IMR-90 (cell line): ENCODE results near the gene SLC25A24. TPM values are rescaled to one million over a fixed set of nuclear protein-coding genes. Genes with fewer than 3 reads are reported as not detected.

Source experiments
- ATAC-seq: fragments of 200-7000 bp; cut with Tn5 transposase; 2 replicates; pipeline ENCODE4 v1.9.1; 2020; ENCODE audit warnings: low read depth, mild to moderate bottlenecking, moderate library complexity
- BruUV-seq: library from RNA; stranded (reverse); fragments of 400-500 nt; replicated peaks from 2 replicates; lab custom pipeline; 2021; lab: Mats Ljungman, UMichigan
- CTCF ChIA-PET: fragments of 300-600 bp; formaldehyde crosslinking; extraction: SDS; loops from one replicate; lab custom pipeline; 2021; ENCODE audit warnings: antibody characterized with exemption; lab: Yijun Ruan, JAX
- POLR2A ChIA-PET: fragments of 300-600 bp; sonication (Branson Sonifier 250); formaldehyde crosslinking; loops from one replicate; lab custom pipeline; 2022; ENCODE audit warnings: antibody characterized with exemption; ENCODE audit not compliant: unreplicated experiment; lab: Charles Lee
- DNase-seq: peaks from one replicate; pipeline ENCODE4 v3.0.0; 2013
- H2AFZ ChIP-seq: replicated peaks from 2 replicates; pipeline ENCODE3; 2013; ENCODE audit warnings: low read length, mild to moderate bottlenecking; ENCODE audit not compliant: poor library complexity
- H2AK5ac ChIP-seq: 2 replicates; pipeline ENCODE4 v1.6.1; 2013; ENCODE audit warnings: low read depth, low read length, inconsistent platforms
- H2AK9ac ChIP-seq: replicated peaks from 2 replicates; pipeline ENCODE3; 2013; ENCODE audit warnings: mild to moderate bottlenecking, low read depth, low read length, moderate library complexity; ENCODE audit not compliant: poor library complexity
- H2BK120ac ChIP-seq: 2 replicates; pipeline ENCODE4 v1.6.1; 2013; ENCODE audit warnings: low read depth, low read length, inconsistent platforms
- H2BK15ac ChIP-seq: 3 replicates; pipeline ENCODE4 v1.6.1; 2013; ENCODE audit warnings: low read depth, low read length, inconsistent platforms
- H2BK20ac ChIP-seq: 2 replicates; pipeline ENCODE4 v1.6.1; 2013; ENCODE audit warnings: low read depth, mild to moderate bottlenecking, inconsistent platforms, low read length, moderate library complexity
- H2BK5ac ChIP-seq: 2 replicates; pipeline ENCODE4 v1.6.1; 2013; ENCODE audit warnings: mild to moderate bottlenecking, low read depth, low read length, inconsistent platforms; ENCODE audit not compliant: poor library complexity, severe bottlenecking
- H3K14ac ChIP-seq: replicated peaks from 2 replicates; pipeline ENCODE4 v1.6.1; 2013; ENCODE audit warnings: low read depth, low read length, inconsistent platforms
- H3K18ac ChIP-seq: 2 replicates; pipeline ENCODE4 v1.6.1; 2013; ENCODE audit warnings: low read depth, low read length, control low read depth
- H3K23ac ChIP-seq: 2 replicates; pipeline ENCODE4 v1.6.1; 2013; ENCODE audit warnings: low read depth, low read length, inconsistent platforms
- H3K27ac ChIP-seq: 2 replicates; pipeline ENCODE4 v1.5.1; 2013; ENCODE audit warnings: mild to moderate bottlenecking, control low read depth, low read length; ENCODE audit not compliant: insufficient read depth
- H3K27me3 ChIP-seq: 2 replicates; pipeline ENCODE4 v1.6.1; 2013; ENCODE audit warnings: low read length; ENCODE audit not compliant: control insufficient read depth, insufficient read depth
- H3K36me3 ChIP-seq: 2 replicates; pipeline ENCODE4 v1.6.1; 2013; ENCODE audit warnings: low read length, mixed read lengths; ENCODE audit not compliant: control insufficient read depth, insufficient read depth
- H3K4ac ChIP-seq: 2 replicates; pipeline ENCODE4 v1.6.1; 2013; ENCODE audit warnings: low read depth, low read length, inconsistent platforms
- H3K4me1 ChIP-seq: 2 replicates; pipeline ENCODE4 v1.6.1; 2013; ENCODE audit warnings: low read length, mixed read lengths; ENCODE audit not compliant: control insufficient read depth, insufficient read depth
- H3K4me2 ChIP-seq: 2 replicates; pipeline ENCODE4 v1.6.1; 2013; ENCODE audit warnings: low read depth, mild to moderate bottlenecking, control low read depth, low read length, moderate library complexity
- H3K4me3 ChIP-seq: 2 replicates; pipeline ENCODE4 v1.5.1; 2013; ENCODE audit warnings: low read depth, mild to moderate bottlenecking, control low read depth, low read length, moderate library complexity; ENCODE audit not compliant: insufficient read depth
- H3K56ac ChIP-seq: 2 replicates; pipeline ENCODE4 v1.6.1; 2013; ENCODE audit warnings: low read length, inconsistent platforms; ENCODE audit not compliant: insufficient read depth; ENCODE audit errors: extremely low read depth
- H3K79me1 ChIP-seq, 2 experiments: 2 replicates each; pipeline ENCODE4 v1.6.1; 2013; ENCODE audit warnings: low read length in 2 of 2, inconsistent platforms in 1 of 2, low read depth in 1 of 2
- H3K9ac ChIP-seq: 2 replicates; pipeline ENCODE4 v1.6.1; 2013; ENCODE audit warnings: low read depth, low read length, control low read depth
- H3K9me1 ChIP-seq: 2 replicates; pipeline ENCODE4 v1.6.1; 2013; ENCODE audit warnings: low read length, inconsistent platforms; ENCODE audit not compliant: insufficient read depth
- H3K9me3 ChIP-seq: 2 replicates; pipeline ENCODE4 v1.6.1; 2013; ENCODE audit warnings: low read length; ENCODE audit not compliant: control insufficient read depth, insufficient read depth
- H4K20me1 ChIP-seq: 2 replicates; pipeline ENCODE4 v1.6.1; 2013; ENCODE audit warnings: low read length, inconsistent platforms; ENCODE audit not compliant: insufficient read depth
- H4K5ac ChIP-seq: 2 replicates; pipeline ENCODE4 v1.6.1; 2013; ENCODE audit warnings: mild to moderate bottlenecking, low read depth, low read length, control low read depth
- H4K8ac ChIP-seq, 2 experiments: 2 replicates each; pipeline ENCODE4 v1.6.1; 2013; ENCODE audit warnings: low read depth in 2 of 2, low read length in 2 of 2, control low read depth in 1 of 2, inconsistent platforms in 1 of 2
- H4K91ac ChIP-seq: 2 replicates; pipeline ENCODE4 v1.6.1; 2013; ENCODE audit warnings: low read depth, low read length, inconsistent platforms; ENCODE audit not compliant: insufficient read depth
- BHLHE40 ChIP-seq: fragments of 150-350 bp; IDR thresholded peaks from 2 replicates; pipeline ENCODE4 v1.6.1; 2016; ENCODE audit warnings: mild to moderate bottlenecking, low read depth, low read length
- CHD1 ChIP-seq: IDR thresholded peaks from 2 replicates; pipeline ENCODE4 v1.6.1; 2012; ENCODE audit warnings: low read depth, low read length, improper control_type of control experiment
- CTCF ChIP-seq: conservative IDR thresholded peaks from 2 replicates; pipeline ENCODE4 v1.5.1; 2012; ENCODE audit warnings: mild to moderate bottlenecking, low read depth, low read length, improper control_type of control experiment
- FOS ChIP-seq: fragments of 150-350 bp; IDR thresholded peaks from 2 replicates; pipeline ENCODE4 v1.6.1; 2016; ENCODE audit warnings: low read depth, low read length
- MAZ ChIP-seq: IDR thresholded peaks from 2 replicates; pipeline ENCODE4 v1.6.1; 2012; ENCODE audit warnings: low read depth, mild to moderate bottlenecking, low read length, improper control_type of control experiment, moderate library complexity, borderline replicate concordance
- NFE2L2 ChIP-seq: fragments of 150-350 bp; IDR thresholded peaks from 2 replicates; pipeline ENCODE4 v1.6.1; 2016; ENCODE audit warnings: low read depth, mild to moderate bottlenecking, low read length
- POLR2A ChIP-seq: IDR thresholded peaks from 2 replicates; pipeline ENCODE4 v1.6.1; 2012; ENCODE audit warnings: mild to moderate bottlenecking, low read depth, low read length
- RAD21 ChIP-seq: IDR thresholded peaks from 2 replicates; pipeline ENCODE4 v1.6.1; 2012; ENCODE audit warnings: low read length, improper control_type of control experiment
- RCOR1 ChIP-seq: IDR thresholded peaks from 2 replicates; pipeline ENCODE4 v1.6.1; 2012; ENCODE audit warnings: mild to moderate bottlenecking, low read length, improper control_type of control experiment; ENCODE audit not compliant: insufficient replicate concordance
- RFX5 ChIP-seq: IDR thresholded peaks from 2 replicates; pipeline ENCODE4 v1.8.0; 2012; ENCODE audit warnings: low read depth, mild to moderate bottlenecking, low read length, moderate library complexity
- USF2 ChIP-seq: fragments of 150-350 bp; IDR thresholded peaks from 2 replicates; pipeline ENCODE4 v1.6.1; 2017; ENCODE audit warnings: mild to moderate bottlenecking, antibody characterized with exemption, low read length, low read depth
- WGBS, 2 experiments: methylation state at CpG; one replicate each; pipeline versions ENCODE4 v1.1.5 to v1.1.7; 2013; ENCODE audit warnings: missing lambda C conversion rate in 2 of 2; ENCODE audit not compliant: insufficient read length in 1 of 2; ENCODE audit errors: extremely low coverage in 2 of 2; 5-methylcytosine and 5-hydroxymethylcytosine counted together
- dilution Hi-C: fragments of 300-500 bp; cut with HindIII; formaldehyde crosslinking; loops from one replicate; pipeline ENCODE4 v1.14.3; 2018; ENCODE audit warnings: low sequenced_read_pairs; ENCODE audit not compliant: unreplicated experiment
- in situ Hi-C: fragments of 300-500 bp; cut with MboI; formaldehyde crosslinking; loops from 3 replicates; pipeline ENCODE4 v1.14.3; 2019; ENCODE audit warnings: low sequenced_read_pairs, inconsistent platforms, mixed read lengths
- intact Hi-C: fragments of 100-400 bp; cut with micrococcal nuclease; formaldehyde crosslinking; loops from 2 replicates; pipeline ENCODE4 v1.10.0; 2022
- polyA plus RNA-seq, 3 experiments: library from polyadenylated mRNA; depleted of rRNA; stranded (reverse); fragments of >200 nt; gene quantifications; 2 replicates each; pipeline ENCODE4 v1.2.3, GENCODE V29; 2012; ENCODE audit warnings: low replicate concordance in 1 of 3
- total RNA-seq: library from RNA; depleted of rRNA; stranded (reverse); fragments of >200 nt; gene quantifications from 2 replicates; pipeline ENCODE4 v1.2.3, GENCODE V29; 2012

SLC25A24 gene
- total and polyA plus RNA-seq, 2 of the 4 experiments (the other 2 are of a cell fraction) = 19.4 to 20.4 TPM

- in situ Hi-C loops = no loop called here
- Histone ChIP-seq H3K4ac (no peak overlapping the region), H2AK9ac (no peak overlapping the region), H3K9me1 (peaks cover 14% of the 10 kb centered on the region; the same call in 1 of the 2 replicates), H2BK120ac (no peak overlapping the region), H2BK20ac (no peak overlapping the region), H2BK15ac (no peak overlapping the region), H3K4me1 (peaks cover 5% of the 10 kb centered on the region), H3K14ac (no peak overlapping the region), H2BK5ac (no peak overlapping the region), H3K4me3 (no peak overlapping the region), H3K56ac (no peak overlapping the region), H3K79me1 (peaks cover 40 to 51% of the 10 kb centered on the region in 2 experiments), H3K27me3 (no peaks in the 10 kb centered on the region), H3K9me3 (no peaks in the 10 kb centered on the region), H3K27ac (no peak overlapping the region), H4K91ac (no peak overlapping the region), H2AFZ (no peak overlapping the region), H2AK5ac (no peak overlapping the region), H4K20me1 (peaks cover 8% of the 10 kb centered on the region; the same call in 1 of the 2 replicates), H4K8ac (no peak overlapping the region), H3K36me3 (peaks cover 37% of the 10 kb centered on the region), H3K9ac (no peak overlapping the region), H3K23ac (no peak overlapping the region), H3K4me2 (no peak overlapping the region), H4K5ac (no peak overlapping the region), H3K18ac (no peak overlapping the region)
- ChIA-PET CTCF (interaction anchor here (0.6 kb wide), 1 partner anchor 10 kb away, joined by 3 read pairs; no protein-coding TSS in a partner anchor), POLR2A (no interaction called here)
- DNase-seq (no peak), ATAC-seq (no peak)
- intact Hi-C loops = no loop called here
- BruUV-seq = no TSS peak
- dilution Hi-C loops = no loop called here
- no peak for TF ChIP-seq USF2
- no peak for TF ChIP-seq RFX5
- TF ChIP-seq BHLHE40 = no peak
- no peak for TF ChIP-seq CHD1
- TF ChIP-seq RCOR1 = no peak
- TF ChIP-seq POLR2A = no peak
- TF ChIP-seq MAZ = no peak
- no peak for TF ChIP-seq NFE2L2
- TF ChIP-seq CTCF = no peak
- TF ChIP-seq FOS = no peak
- no peak for TF ChIP-seq RAD21
- WGBS, 2 experiments = 92% methylated on average over 1 of the region's 1 CpG; no CpG with 5 or more reads in 1 of the 2 experiments
Observed at GRCh38 chr1:108151548-108151947, 48.6 kb downstream of the SLC25A24 start.
